HepG2 (cell line): Measurements from ENCODE around the gene IL17RB. TPM values are rescaled to one million over a fixed set of nuclear protein-coding genes. Genes with fewer than 3 reads are reported as not detected.

Experiments
- CHCHD3 ChIP-seq: sonication (generic); formaldehyde crosslinking; IDR thresholded peaks from 2 replicates; pipeline ENCODE4 v1.8.0; 2022; ENCODE audit warnings: mild to moderate bottlenecking, missing genetic modification reagents, moderate library complexity
- JUNB ChIP-seq: sonication (generic); formaldehyde crosslinking; IDR thresholded peaks from 2 replicates; pipeline ENCODE4 v1.8.0; 2022; ENCODE audit warnings: missing genetic modification reagents, mild to moderate bottlenecking, borderline replicate concordance
- KDM5B ChIP-seq: sonication (generic); formaldehyde crosslinking; IDR thresholded peaks from 2 replicates; pipeline ENCODE4 v1.4.0; 2020; ENCODE audit warnings: missing genetic modification reagents, mild to moderate bottlenecking, borderline replicate concordance
- LCORL ChIP-seq, 2 experiments: fragments of 450-650 bp in 1 of 2; sonication (generic) in 1 of 2; formaldehyde crosslinking in 1 of 2; IDR thresholded peaks; 2 replicates each; pipeline versions ENCODE4 v1.5.0 to v1.6.1; 2017 to 2020; ENCODE audit warnings: antibody characterized with exemption in 1 of 2, missing genetic modification reagents in 1 of 2
- MBD4 ChIP-seq: IDR thresholded peaks from 2 replicates; pipeline ENCODE4 v1.6.1; 2012; ENCODE audit warnings: low read length, inconsistent platforms, borderline replicate concordance
- NR0B2 ChIP-seq: sonication (generic); formaldehyde crosslinking; IDR thresholded peaks from 2 replicates; pipeline ENCODE4 v1.4.0; 2020; ENCODE audit warnings: mild to moderate bottlenecking, missing genetic modification reagents
- RXRB ChIP-seq: IDR thresholded peaks from 2 replicates; pipeline ENCODE4 v1.6.1; 2016; ENCODE audit warnings: borderline replicate concordance, missing genetic modification reagents, missing compliant biosample characterization
- ZNF232 ChIP-seq: sonication (generic); formaldehyde crosslinking; IDR thresholded peaks from 2 replicates; pipeline ENCODE4 v1.4.0; 2020; ENCODE audit warnings: missing genetic modification reagents, borderline replicate concordance
- ZNF326 ChIP-seq: sonication (generic); formaldehyde crosslinking; IDR thresholded peaks from 2 replicates; pipeline ENCODE4 v1.4.0; 2020; ENCODE audit warnings: missing genetic modification reagents, borderline replicate concordance
- ZNF343 ChIP-seq: sonication (generic); formaldehyde crosslinking; IDR thresholded peaks from 2 replicates; pipeline ENCODE4 v1.4.0; 2020; ENCODE audit warnings: mild to moderate bottlenecking, missing genetic modification reagents
- ZUFSP ChIP-seq: sonication (generic); formaldehyde crosslinking; IDR thresholded peaks from 2 replicates; pipeline ENCODE4 v1.9.0; 2021; ENCODE audit warnings: missing genetic modification reagents, mild to moderate bottlenecking, borderline replicate concordance
- polyA plus RNA-seq, 8 experiments: library from polyadenylated mRNA; depleted of rRNA in 3 of 8; stranded (reverse) in 7 of 8; unstranded in 1 of 8; fragments of >200 nt; fragmentation: Illumina TruSeq in 4 of 8; extraction: Trizol in 4 of 8; gene quantifications; 2 replicates each; pipeline versions ENCODE4 v1.2.1 to v1.2.3, GENCODE V29; 2011 to 2016; ENCODE audit warnings: low read depth in 4 of 8, missing spikeins in 1 of 8, mixed read lengths in 1 of 8; ENCODE audit not compliant: insufficient read depth in 1 of 8
- total RNA-seq, 5 experiments: library from RNA; depleted of rRNA; stranded (reverse); fragments of >200 nt; fragmentation: Illumina TruSeq; extraction: Trizol; gene quantifications; 2 replicates each; pipeline ENCODE4 v1.2.3, GENCODE V29; 2016; ENCODE audit warnings: low read depth in 1 of 5
- TF ChIP-seq, protein P1 (sequence below): IDR thresholded peaks from 2 replicates; pipeline ENCODE4 v1.6.1; 2016; ENCODE audit warnings: mild to moderate bottlenecking, missing biosample characterization, missing genetic modification reagents
- TF ChIP-seq, protein P2 (sequence below): sonication (generic); formaldehyde crosslinking; IDR thresholded peaks from 2 replicates; pipeline ENCODE4 v1.5.0; 2020; ENCODE audit warnings: mild to moderate bottlenecking, missing genetic modification reagents, borderline replicate concordance
- TF ChIP-seq, protein P3 (sequence below): sonication (generic); formaldehyde crosslinking; IDR thresholded peaks from 2 replicates; pipeline ENCODE4 v1.4.0; 2020; ENCODE audit warnings: missing genetic modification reagents

The IL17RB gene
- total and polyA plus RNA-seq, 2 of the 13 experiments (the other 11 are each of a cell fraction or from before 2014, with no cell fraction given), result 130 to 190 TPM

DNA sequence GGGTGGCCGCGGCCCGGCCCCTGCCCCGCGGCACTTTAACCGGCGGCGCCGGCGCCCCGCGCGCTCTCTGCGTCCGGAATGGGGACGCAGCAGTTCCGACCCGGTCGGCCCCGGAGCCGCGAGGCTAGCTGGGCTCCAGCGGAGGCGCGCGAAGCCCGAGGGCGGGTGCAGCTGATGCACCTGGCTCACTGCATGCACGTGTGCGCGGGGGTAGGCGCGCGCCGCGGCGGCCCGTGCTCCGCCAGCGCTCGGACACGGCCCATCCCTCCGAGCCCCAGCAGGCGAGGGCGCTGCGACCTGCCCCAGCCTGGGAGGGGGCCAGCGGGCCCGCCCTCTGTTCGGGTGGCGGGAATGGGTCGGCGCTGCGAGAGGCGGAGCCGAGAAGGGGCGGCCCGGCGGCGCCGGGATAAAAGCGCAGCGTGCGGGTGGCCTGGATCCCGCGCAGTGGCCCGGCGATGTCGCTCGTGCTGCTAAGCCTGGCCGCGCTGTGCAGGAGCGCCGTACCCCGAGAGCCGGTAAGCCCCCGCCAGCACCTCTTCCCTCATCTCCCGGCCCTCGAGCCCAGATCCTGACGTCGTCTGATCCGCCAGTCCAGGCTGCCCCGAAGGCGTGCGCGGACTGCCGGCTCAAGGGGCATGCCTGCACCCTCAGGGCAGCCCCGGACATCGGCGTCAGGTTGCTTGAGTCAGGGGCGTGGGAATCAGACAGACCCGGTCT lies at the start of gene IL17RB, which contains the start of gene CHDH (continued):
- TF ChIP-seq, protein P1, sequence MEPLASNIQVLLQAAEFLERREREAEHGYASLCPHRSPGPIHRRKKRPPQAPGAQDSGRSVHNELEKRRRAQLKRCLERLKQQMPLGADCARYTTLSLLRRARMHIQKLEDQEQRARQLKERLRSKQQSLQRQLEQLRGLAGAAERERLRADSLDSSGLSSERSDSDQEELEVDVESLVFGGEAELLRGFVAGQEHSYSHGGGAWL, result peak; percentile 91
- TF ChIP-seq ZNF343 (CRISPR knock-in tag), result 0 out of 2 replicates have a peak, but pooled peaks have one; percentile 78
- TF ChIP-seq NR0B2 (CRISPR knock-in tag), result peak; percentile 73; the same call in 1 of the 2 replicates
- peak; percentile 65; the same call in 1 of the 2 replicates for TF ChIP-seq ZUFSP (CRISPR knock-in tag)
- no peak for TF ChIP-seq JUNB
- no peak for TF ChIP-seq MBD4
- TF ChIP-seq ZNF326 (CRISPR knock-in tag), result no peak
- peak; percentile 93; the same call in 1 of the 2 replicates for TF ChIP-seq CHCHD3 (CRISPR knock-in tag)
- peak; percentile 18; the same call in 1 of the 2 replicates for TF ChIP-seq ZNF232 (CRISPR knock-in tag)
- TF ChIP-seq, protein P2, sequence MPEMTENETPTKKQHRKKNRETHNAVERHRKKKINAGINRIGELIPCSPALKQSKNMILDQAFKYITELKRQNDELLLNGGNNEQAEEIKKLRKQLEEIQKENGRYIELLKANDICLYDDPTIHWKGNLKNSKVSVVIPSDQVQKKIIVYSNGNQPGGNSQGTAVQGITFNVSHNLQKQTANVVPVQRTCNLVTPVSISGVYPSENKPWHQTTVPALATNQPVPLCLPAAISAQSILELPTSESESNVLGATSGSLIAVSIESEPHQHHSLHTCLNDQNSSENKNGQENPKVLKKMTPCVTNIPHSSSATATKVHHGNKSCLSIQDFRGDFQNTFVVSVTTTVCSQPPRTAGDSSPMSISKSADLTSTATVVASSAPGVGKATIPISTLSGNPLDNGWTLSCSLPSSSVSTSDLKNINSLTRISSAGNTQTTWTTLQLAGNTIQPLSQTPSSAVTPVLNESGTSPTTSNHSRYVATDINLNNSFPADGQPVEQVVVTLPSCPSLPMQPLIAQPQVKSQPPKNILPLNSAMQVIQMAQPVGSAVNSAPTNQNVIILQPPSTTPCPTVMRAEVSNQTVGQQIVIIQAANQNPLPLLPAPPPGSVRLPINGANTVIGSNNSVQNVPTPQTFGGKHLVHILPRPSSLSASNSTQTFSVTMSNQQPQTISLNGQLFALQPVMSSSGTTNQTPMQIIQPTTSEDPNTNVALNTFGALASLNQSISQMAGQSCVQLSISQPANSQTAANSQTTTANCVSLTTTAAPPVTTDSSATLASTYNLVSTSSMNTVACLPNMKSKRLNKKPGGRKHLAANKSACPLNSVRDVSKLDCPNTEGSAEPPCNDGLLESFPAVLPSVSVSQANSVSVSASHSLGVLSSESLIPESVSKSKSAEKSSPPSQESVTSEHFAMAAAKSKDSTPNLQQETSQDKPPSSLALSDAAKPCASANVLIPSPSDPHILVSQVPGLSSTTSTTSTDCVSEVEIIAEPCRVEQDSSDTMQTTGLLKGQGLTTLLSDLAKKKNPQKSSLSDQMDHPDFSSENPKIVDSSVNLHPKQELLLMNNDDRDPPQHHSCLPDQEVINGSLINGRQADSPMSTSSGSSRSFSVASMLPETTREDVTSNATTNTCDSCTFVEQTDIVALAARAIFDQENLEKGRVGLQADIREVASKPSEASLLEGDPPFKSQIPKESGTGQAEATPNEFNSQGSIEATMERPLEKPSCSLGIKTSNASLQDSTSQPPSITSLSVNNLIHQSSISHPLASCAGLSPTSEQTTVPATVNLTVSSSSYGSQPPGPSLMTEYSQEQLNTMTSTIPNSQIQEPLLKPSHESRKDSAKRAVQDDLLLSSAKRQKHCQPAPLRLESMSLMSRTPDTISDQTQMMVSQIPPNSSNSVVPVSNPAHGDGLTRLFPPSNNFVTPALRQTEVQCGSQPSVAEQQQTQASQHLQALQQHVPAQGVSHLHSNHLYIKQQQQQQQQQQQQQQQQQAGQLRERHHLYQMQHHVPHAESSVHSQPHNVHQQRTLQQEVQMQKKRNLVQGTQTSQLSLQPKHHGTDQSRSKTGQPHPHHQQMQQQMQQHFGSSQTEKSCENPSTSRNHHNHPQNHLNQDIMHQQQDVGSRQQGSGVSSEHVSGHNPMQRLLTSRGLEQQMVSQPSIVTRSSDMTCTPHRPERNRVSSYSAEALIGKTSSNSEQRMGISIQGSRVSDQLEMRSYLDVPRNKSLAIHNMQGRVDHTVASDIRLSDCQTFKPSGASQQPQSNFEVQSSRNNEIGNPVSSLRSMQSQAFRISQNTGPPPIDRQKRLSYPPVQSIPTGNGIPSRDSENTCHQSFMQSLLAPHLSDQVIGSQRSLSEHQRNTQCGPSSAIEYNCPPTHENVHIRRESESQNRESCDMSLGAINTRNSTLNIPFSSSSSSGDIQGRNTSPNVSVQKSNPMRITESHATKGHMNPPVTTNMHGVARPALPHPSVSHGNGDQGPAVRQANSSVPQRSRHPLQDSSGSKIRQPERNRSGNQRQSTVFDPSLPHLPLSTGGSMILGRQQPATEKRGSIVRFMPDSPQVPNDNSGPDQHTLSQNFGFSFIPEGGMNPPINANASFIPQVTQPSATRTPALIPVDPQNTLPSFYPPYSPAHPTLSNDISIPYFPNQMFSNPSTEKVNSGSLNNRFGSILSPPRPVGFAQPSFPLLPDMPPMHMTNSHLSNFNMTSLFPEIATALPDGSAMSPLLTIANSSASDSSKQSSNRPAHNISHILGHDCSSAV (CRISPR knock-in tag), result peak; percentile 68; the same call in 1 of the 2 replicates
- no peak for TF ChIP-seq RXRB (CRISPR knock-in tag)
- TF ChIP-seq LCORL (IDR thresholded peaks at IDR 0.05), result no peak
- 0 out of 2 replicates have a peak, but pooled peaks have one; percentile 32 for TF ChIP-seq LCORL (CRISPR knock-in tag; IDR thresholded peaks at IDR 0.05)
- peak; percentile 82; the same call in 1 of the 2 replicates for TF ChIP-seq KDM5B (CRISPR knock-in tag)
- TF ChIP-seq, protein P3, sequence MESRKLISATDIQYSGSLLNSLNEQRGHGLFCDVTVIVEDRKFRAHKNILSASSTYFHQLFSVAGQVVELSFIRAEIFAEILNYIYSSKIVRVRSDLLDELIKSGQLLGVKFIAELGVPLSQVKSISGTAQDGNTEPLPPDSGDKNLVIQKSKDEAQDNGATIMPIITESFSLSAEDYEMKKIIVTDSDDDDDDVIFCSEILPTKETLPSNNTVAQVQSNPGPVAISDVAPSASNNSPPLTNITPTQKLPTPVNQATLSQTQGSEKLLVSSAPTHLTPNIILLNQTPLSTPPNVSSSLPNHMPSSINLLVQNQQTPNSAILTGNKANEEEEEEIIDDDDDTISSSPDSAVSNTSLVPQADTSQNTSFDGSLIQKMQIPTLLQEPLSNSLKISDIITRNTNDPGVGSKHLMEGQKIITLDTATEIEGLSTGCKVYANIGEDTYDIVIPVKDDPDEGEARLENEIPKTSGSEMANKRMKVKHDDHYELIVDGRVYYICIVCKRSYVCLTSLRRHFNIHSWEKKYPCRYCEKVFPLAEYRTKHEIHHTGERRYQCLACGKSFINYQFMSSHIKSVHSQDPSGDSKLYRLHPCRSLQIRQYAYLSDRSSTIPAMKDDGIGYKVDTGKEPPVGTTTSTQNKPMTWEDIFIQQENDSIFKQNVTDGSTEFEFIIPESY (CRISPR knock-in tag), result no peak
